K562 (cell line): Measurements from ENCODE around the gene KIAA0513. TPM values are rescaled to one million over a fixed set of nuclear protein-coding genes. Genes with fewer than 3 reads are reported as not detected.

ENCODE experiments used
- BDP1 ChIP-seq: IDR thresholded peaks from 3 replicates; pipeline ENCODE4 v1.6.1; 2011; ENCODE audit not compliant: insufficient read length, insufficient read depth
- BRD4 ChIP-seq: fragments of 200-600 bp; sonication (generic); IDR thresholded peaks from 2 replicates; pipeline ENCODE4 v1.6.1; 2017; ENCODE audit warnings: inconsistent platforms
- EGR1 ChIP-seq: fragments of 450-650 bp; conservative IDR thresholded peaks from 2 replicates; pipeline ENCODE4 v1.6.1; 2017; ENCODE audit warnings: mild to moderate bottlenecking
- MYC ChIP-seq, 2 experiments: fragments of 250-450 bp in 1 of 2; sonication (Bioruptor Pico) in 1 of 2; IDR thresholded peaks; 2 replicates each; pipeline versions ENCODE4 v1.5.1 to v1.6.1; 2012 to 2021; ENCODE audit warnings: low read depth in 2 of 2, borderline replicate concordance in 1 of 2, improper control_type of control experiment in 1 of 2, low read length in 1 of 2, mild to moderate bottlenecking in 1 of 2, moderate library complexity in 1 of 2
- NCOA2 ChIP-seq, 2 experiments: fragments of 450-650 bp; IDR thresholded peaks; 2 replicates each; pipeline ENCODE4 v1.6.1; 2018; ENCODE audit warnings: mild to moderate bottlenecking in 2 of 2, moderate library complexity in 1 of 2; ENCODE audit not compliant: partially characterized antibody in 2 of 2
- NFATC3 ChIP-seq: fragments of 450-650 bp; IDR thresholded peaks from 2 replicates; pipeline ENCODE4 v1.6.1; 2017; ENCODE audit warnings: mild to moderate bottlenecking
- TCF15 ChIP-seq: fragments of 250-450 bp; sonication (Bioruptor Pico); IDR thresholded peaks from 2 replicates; pipeline ENCODE4 v1.8.0; 2022; ENCODE audit warnings: moderate library complexity, mild to moderate bottlenecking, inconsistent platforms
- THRB ChIP-seq: fragments of 450-650 bp; formaldehyde crosslinking; conservative IDR thresholded peaks from 2 replicates; pipeline ENCODE4 v1.4.0; 2022; ENCODE audit warnings: mild to moderate bottlenecking, missing genetic modification characterization
- XRCC3 ChIP-seq: fragments of 450-650 bp; IDR thresholded peaks from 2 replicates; pipeline ENCODE4 v1.6.1; 2017; ENCODE audit warnings: mild to moderate bottlenecking, moderate library complexity
- ZNF184 ChIP-seq: sonication (generic); formaldehyde crosslinking; IDR thresholded peaks from 2 replicates; pipeline ENCODE4 v1.5.0; 2020; ENCODE audit warnings: missing genetic modification reagents
- ZNF431 ChIP-seq: sonication (generic); formaldehyde crosslinking; IDR thresholded peaks from 2 replicates; pipeline ENCODE4 v1.8.0; 2022; ENCODE audit warnings: mild to moderate bottlenecking, missing genetic modification reagents
- polyA plus RNA-seq, 8 experiments: library from polyadenylated mRNA; depleted of rRNA in 4 of 8; stranded (reverse) in 5 of 8; unstranded in 3 of 8; fragments of >200 nt; fragmentation: Nextera tagmentation in 2 of 8; fragmentation: Illumina TruSeq in 1 of 8; extraction: Ambion mirVana in 2 of 8; extraction: Trizol in 1 of 8; gene quantifications; 2 replicates each; pipeline versions ENCODE4 v1.2.1 to v1.2.3, GENCODE V29; 2011 to 2014; ENCODE audit warnings: inconsistent platforms in 1 of 8, missing spikeins in 1 of 8
- total RNA-seq, 7 experiments: library from RNA; depleted of rRNA in 6 of 7; stranded (reverse); fragments of >200 nt in 6 of 7; fragmentation: Illumina TruSeq in 2 of 7; extraction: Trizol in 2 of 7; gene quantifications; 2 replicates each; pipeline versions ENCODE4 v1.2.1 to v1.2.3, GENCODE V29; 2011 to 2021; ENCODE audit warnings: low replicate concordance in 1 of 7
- TF ChIP-seq, protein P1 (sequence below): IDR thresholded peaks from 2 replicates; pipeline ENCODE4 v1.6.1; 2011; ENCODE audit not compliant: insufficient read length; ENCODE audit errors: extremely low read depth
- TF ChIP-seq, protein P2 (sequence below): fragments of 250-450 bp; sonication (Bioruptor Pico); IDR thresholded peaks from 2 replicates; pipeline ENCODE4 v1.8.0; 2022; ENCODE audit warnings: inconsistent platforms
- TF ChIP-seq, protein P3 (sequence below): fragments of 450-650 bp; IDR thresholded peaks from 2 replicates; pipeline ENCODE4 v1.6.1; 2016; ENCODE audit warnings: low read depth, mild to moderate bottlenecking, moderate library complexity
- TF ChIP-seq, protein P4 (sequence below): sonication (generic); formaldehyde crosslinking; IDR thresholded peaks from 2 replicates; pipeline ENCODE4 v1.8.0; 2023; ENCODE audit warnings: mild to moderate bottlenecking, missing genetic modification reagents

Gene KIAA0513
- total and polyA plus RNA-seq, 9 of the 15 experiments (the other 6 are each of a cell fraction or from before 2014, with no cell fraction given): 0.18 to 13.7 (median 10.2) TPM

GRCh38 chr16:85045641-85046471, 18.3 kb downstream of the KIAA0513 start (continued):
- TF ChIP-seq, protein P1, sequence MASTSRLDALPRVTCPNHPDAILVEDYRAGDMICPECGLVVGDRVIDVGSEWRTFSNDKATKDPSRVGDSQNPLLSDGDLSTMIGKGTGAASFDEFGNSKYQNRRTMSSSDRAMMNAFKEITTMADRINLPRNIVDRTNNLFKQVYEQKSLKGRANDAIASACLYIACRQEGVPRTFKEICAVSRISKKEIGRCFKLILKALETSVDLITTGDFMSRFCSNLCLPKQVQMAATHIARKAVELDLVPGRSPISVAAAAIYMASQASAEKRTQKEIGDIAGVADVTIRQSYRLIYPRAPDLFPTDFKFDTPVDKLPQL: no peak
- TF ChIP-seq ZNF184 (CRISPR knock-in tag) (no peak), BDP1 (no peak), NCOA2 (IDR thresholded peaks at IDR 0.05; ENCODE audit: partially characterized antibody in 2 of 2) (no peak), EGR1 (no peak), THRB (CRISPR knock-in tag) (no peak), ZNF431 (CRISPR knock-in tag) (no peak), NFATC3 (no peak), XRCC3 (no peak), MYC (IDR thresholded peaks at IDR 0.05; ENCODE audit: low read depth, low read length) (no peak), MYC (CRISPR knock-in tag; IDR thresholded peaks at IDR 0.05; ENCODE audit: borderline replicate concordance, low read depth) (no peak), BRD4 (no peak), TCF15 (CRISPR knock-in tag) (no peak)
- TF ChIP-seq, protein P2, sequence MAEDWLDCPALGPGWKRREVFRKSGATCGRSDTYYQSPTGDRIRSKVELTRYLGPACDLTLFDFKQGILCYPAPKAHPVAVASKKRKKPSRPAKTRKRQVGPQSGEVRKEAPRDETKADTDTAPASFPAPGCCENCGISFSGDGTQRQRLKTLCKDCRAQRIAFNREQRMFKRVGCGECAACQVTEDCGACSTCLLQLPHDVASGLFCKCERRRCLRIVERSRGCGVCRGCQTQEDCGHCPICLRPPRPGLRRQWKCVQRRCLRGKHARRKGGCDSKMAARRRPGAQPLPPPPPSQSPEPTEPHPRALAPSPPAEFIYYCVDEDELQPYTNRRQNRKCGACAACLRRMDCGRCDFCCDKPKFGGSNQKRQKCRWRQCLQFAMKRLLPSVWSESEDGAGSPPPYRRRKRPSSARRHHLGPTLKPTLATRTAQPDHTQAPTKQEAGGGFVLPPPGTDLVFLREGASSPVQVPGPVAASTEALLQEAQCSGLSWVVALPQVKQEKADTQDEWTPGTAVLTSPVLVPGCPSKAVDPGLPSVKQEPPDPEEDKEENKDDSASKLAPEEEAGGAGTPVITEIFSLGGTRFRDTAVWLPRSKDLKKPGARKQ: peak; percentile 5; the same call in 1 of the 2 replicates
- TF ChIP-seq, protein P3, sequence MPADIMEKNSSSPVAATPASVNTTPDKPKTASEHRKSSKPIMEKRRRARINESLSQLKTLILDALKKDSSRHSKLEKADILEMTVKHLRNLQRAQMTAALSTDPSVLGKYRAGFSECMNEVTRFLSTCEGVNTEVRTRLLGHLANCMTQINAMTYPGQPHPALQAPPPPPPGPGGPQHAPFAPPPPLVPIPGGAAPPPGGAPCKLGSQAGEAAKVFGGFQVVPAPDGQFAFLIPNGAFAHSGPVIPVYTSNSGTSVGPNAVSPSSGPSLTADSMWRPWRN: no peak
- TF ChIP-seq, protein P4, sequence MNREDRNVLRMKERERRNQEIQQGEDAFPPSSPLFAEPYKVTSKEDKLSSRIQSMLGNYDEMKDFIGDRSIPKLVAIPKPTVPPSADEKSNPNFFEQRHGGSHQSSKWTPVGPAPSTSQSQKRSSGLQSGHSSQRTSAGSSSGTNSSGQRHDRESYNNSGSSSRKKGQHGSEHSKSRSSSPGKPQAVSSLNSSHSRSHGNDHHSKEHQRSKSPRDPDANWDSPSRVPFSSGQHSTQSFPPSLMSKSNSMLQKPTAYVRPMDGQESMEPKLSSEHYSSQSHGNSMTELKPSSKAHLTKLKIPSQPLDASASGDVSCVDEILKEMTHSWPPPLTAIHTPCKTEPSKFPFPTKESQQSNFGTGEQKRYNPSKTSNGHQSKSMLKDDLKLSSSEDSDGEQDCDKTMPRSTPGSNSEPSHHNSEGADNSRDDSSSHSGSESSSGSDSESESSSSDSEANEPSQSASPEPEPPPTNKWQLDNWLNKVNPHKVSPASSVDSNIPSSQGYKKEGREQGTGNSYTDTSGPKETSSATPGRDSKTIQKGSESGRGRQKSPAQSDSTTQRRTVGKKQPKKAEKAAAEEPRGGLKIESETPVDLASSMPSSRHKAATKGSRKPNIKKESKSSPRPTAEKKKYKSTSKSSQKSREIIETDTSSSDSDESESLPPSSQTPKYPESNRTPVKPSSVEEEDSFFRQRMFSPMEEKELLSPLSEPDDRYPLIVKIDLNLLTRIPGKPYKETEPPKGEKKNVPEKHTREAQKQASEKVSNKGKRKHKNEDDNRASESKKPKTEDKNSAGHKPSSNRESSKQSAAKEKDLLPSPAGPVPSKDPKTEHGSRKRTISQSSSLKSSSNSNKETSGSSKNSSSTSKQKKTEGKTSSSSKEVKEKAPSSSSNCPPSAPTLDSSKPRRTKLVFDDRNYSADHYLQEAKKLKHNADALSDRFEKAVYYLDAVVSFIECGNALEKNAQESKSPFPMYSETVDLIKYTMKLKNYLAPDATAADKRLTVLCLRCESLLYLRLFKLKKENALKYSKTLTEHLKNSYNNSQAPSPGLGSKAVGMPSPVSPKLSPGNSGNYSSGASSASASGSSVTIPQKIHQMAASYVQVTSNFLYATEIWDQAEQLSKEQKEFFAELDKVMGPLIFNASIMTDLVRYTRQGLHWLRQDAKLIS: no peak
